ENCODE results near the gene ADGRD2. TPM values are rescaled to one million over a fixed set of nuclear protein-coding genes. Genes with fewer than 3 reads are reported as not detected.
A peak's percentile ranks its signal among the peaks of the same experiment; 100 is the strongest.

The ADGRD2 gene
- total and polyA plus RNA-seq, 5 donors = 0.05 to 0.29 (median 0.15) TPM; not detected in 2

DNA sequence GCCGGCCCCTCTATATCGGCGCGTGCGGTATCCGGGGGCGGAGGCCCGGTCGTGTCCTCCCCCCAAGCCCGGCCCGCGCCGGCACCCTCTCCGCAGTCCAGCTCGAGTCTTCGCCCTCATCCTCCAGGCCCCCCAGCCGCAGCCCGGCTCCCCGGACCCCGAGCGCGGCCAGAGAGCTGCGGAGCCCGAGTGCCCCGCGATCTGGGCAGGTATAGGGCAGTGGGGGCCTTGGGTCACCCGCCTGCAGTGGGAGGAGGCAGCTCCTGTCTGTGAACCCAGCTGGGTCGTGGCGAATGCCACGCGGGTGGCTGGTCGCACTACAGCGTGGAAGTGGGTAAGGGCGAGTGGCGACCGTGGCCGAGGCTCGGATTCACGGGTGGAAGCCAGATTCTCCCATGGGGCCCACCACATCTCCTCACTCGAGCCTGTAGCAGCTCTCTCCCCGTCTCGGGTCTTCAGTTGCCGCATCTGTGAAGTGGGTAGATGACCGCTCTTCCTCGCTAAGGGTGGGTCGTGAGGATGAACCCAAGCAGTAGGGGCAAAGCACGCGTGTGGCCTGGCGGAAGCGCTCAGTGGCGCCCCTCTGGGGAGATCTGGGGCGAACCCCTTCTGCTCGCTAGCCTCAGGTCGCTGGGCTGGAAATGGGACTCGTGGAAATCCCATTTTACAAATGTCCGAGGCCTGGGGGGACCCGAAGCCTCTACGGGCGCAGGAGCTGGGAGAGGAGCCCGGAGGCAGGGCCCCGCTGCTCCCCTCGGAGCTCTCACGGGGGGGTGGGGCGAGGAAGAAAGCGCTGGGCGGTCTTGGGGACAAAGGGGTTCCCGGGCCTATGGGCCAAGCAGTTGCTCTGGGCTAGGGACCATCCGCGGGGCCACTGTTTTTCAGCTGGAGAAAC, 55.0 kb downstream of the ADGRD2 start:
- no peak overlapping the region for H3K27ac ChIP-seq (ENCODE audit: low read length)
- peak overlapping the region; percentile 37 for H3K4me3 ChIP-seq (ENCODE audit: low read length)
- DNase-seq (peak in 2 of 3 donors; percentile 24 to 44), ATAC-seq (no peak)
- H3K4me1 ChIP-seq (ENCODE audit: control insufficient read depth, insufficient read depth, low read length) = no peaks in the 10 kb centered on the region
- no peaks in the 10 kb centered on the region for H3K27me3 ChIP-seq (ENCODE audit: control insufficient read depth, insufficient read depth)
- WGBS = 26% methylated on average over 69 of the region's 69 CpGs
- intact Hi-C loops (cut with DNase I) = no loop called here
- no peaks in the 10 kb centered on the region for H3K9me3 ChIP-seq (ENCODE audit: control insufficient read depth, low read length)

DNA sequence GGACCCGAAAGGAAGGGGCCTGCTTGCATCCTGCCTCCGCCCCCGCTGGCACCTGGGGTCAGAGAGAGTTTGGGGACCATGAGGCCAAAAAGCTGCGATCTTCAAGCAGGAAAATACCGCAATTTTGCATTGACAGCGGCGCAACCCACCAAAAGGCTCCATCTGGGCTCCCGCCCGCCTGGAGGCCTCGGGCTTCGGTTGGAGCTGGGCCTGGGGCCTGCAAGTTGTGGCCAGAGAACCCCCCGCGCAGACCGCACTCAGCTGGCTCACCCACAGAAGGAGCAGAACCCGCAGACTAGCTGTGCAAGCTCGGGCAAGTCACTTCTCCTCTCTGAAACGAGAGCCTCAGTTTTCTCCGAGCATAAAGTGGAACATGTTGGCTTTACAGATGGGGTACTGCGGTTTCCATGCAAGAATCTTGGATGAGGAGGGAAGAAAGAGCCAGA, 55.7 kb downstream of the ADGRD2 start:
- H3K4me3 ChIP-seq (ENCODE audit: low read length) = no peak overlapping the region
- ATAC-seq (no peak), DNase-seq (no peak)
- no peak overlapping the region for H3K27ac ChIP-seq (ENCODE audit: low read length)
- 82% methylated on average over 19 of the region's 19 CpGs for WGBS
- H3K9me3 ChIP-seq (ENCODE audit: control insufficient read depth, low read length) = no peaks in the 10 kb centered on the region
- intact Hi-C loops (cut with DNase I) = no loop called here
- H3K4me1 ChIP-seq (ENCODE audit: control insufficient read depth, insufficient read depth, low read length) = no peaks in the 10 kb centered on the region
- no peaks in the 10 kb centered on the region for H3K27me3 ChIP-seq (ENCODE audit: control insufficient read depth, insufficient read depth)

DNA sequence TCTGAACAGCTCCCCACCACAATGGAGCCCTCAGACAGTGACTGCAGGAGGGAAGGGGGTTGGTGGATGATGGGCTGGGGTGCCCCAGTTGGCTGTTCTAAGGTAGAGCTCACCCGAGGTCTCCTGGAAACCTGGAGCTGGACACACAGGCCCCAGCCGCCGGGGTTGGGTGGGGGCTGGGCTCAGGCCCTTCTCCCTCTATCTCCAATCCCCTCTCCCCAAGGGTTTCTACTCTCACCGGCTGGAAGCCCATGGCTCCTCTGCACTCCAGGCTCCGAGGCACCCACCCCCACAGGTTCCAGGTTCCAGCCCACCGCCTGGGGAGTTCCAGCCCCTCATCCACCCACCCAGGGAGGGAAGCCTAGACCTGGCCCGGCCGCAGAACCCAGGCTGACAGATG, 56.2 kb downstream of the ADGRD2 start:
- WGBS = 85% methylated on average over 8 of the region's 8 CpGs
- no peak overlapping the region for H3K27ac ChIP-seq (ENCODE audit: low read length)
- no peaks in the 10 kb centered on the region for H3K27me3 ChIP-seq (ENCODE audit: control insufficient read depth, insufficient read depth)
- no peaks in the 10 kb centered on the region for H3K4me1 ChIP-seq (ENCODE audit: control insufficient read depth, insufficient read depth, low read length)
- H3K9me3 ChIP-seq (ENCODE audit: control insufficient read depth, low read length) = no peaks in the 10 kb centered on the region
- peak in 1 of 3 donors; percentile 41 for DNase-seq
- no peak overlapping the region for H3K4me3 ChIP-seq (ENCODE audit: low read length)
- ATAC-seq = no peak
- intact Hi-C loops (cut with DNase I) = no loop called here

DNA sequence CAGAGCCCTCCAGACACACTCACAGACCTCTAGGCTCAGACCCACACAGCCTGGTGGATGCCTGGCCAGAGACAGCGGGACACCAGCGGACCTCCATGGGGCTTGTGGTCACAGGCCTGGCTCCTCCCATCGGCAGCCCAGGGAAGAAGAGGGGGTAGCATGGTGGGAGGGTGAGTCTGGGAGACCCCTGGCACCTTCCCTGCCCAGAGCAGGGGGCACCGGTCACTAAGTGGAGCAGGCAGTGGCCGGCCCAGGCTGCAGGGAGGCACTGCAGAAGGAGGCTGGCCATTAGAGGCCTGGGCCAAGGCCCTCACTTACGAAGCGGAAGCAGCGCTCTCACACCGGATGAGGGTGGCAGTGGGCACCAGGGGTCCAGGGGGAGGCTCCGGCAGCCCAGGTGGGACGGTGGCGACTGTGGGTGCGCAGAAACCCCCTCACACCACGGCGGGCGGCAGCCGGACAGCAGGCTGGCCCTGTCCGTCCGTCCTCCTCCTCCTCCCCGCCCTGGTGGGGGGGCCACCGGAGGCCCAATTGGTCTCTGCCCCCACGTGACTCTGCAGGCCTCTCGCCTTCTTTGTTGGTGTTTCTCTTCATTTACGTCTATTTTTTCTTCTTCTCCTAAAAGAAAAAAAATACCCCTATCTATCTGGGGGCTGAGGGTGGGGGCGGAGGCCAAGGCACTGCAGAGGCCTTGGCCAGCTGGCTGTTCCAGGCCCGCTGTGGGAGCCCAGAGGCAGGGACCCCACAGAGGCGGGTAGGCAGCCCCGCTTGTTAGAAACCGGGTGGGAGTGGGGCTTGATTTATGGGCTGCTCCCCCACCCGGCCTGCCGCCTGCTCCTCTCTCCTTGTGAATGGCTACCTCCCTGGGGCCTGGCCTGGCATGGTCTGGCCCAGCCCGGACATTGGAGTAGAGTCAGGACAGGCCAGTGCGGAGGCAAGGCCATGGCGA, 57.0 kb downstream of the ADGRD2 start, which contains the start of gene NR5A1:
TSS of gene NR5A1 (minus strand) at position 469 of the 949 bp plus-strand sequence. CDS start 4,004 bp downstream, outside the sequence.
- ATAC-seq (no peak), DNase-seq (peak in 1 of 3 donors; percentile 55)
- intact Hi-C loops (cut with DNase I) = no loop called here
- H3K27me3 ChIP-seq (ENCODE audit: control insufficient read depth, insufficient read depth) = no peaks in the 10 kb centered on the region
- 95% methylated on average over 34 of the region's 34 CpGs for WGBS
- no peaks in the 10 kb centered on the region for H3K4me1 ChIP-seq (ENCODE audit: control insufficient read depth, insufficient read depth, low read length)
- H3K4me3 ChIP-seq (ENCODE audit: low read length) = no peak within 1 kb of the TSS
- no peak within 1 kb of the TSS for H3K27ac ChIP-seq (ENCODE audit: low read length)
- H3K9me3 ChIP-seq (ENCODE audit: control insufficient read depth, low read length) = no peaks in the 10 kb centered on the region

- ATAC-seq = no peak
- H3K27me3 ChIP-seq (ENCODE audit: control insufficient read depth, insufficient read depth) = no peaks in the 10 kb centered on the region
- DNase-seq = no peak
- no peaks in the 10 kb centered on the region for H3K4me1 ChIP-seq (ENCODE audit: control insufficient read depth, insufficient read depth, low read length)
- intact Hi-C loops (cut with DNase I) = no loop called here
- 86% methylated on average over 11 of the region's 11 CpGs for whole genome bisulfite sequencing
- H3K9me3 ChIP-seq (ENCODE audit: control insufficient read depth, low read length) = no peaks in the 10 kb centered on the region
- no peak overlapping the region for H3K27ac ChIP-seq (ENCODE audit: low read length)
- H3K4me3 ChIP-seq (ENCODE audit: low read length) = no peak overlapping the region
Observed at GRCh38 chr9:124507880-124508423, 57.7 kb downstream of the ADGRD2 start.

GRCh38 chr9:124510650-124511425, 60.6 kb downstream of the ADGRD2 start:
- no peak for ATAC-seq
- Histone ChIP-seq H3K27ac (ENCODE audit: low read length) (no peak overlapping the region), H3K9me3 (ENCODE audit: control insufficient read depth, low read length) (no peaks in the 10 kb centered on the region), H3K27me3 (ENCODE audit: control insufficient read depth, insufficient read depth) (no peaks in the 10 kb centered on the region), H3K4me3 (ENCODE audit: low read length) (no peak overlapping the region), H3K4me1 (ENCODE audit: control insufficient read depth, insufficient read depth, low read length) (peaks cover 2% of the 10 kb centered on the region)
- no peak for DNase-seq
- WGBS = 84% methylated on average over 9 of the region's 9 CpGs
- intact Hi-C loops (cut with DNase I) = no loop called here

DNA sequence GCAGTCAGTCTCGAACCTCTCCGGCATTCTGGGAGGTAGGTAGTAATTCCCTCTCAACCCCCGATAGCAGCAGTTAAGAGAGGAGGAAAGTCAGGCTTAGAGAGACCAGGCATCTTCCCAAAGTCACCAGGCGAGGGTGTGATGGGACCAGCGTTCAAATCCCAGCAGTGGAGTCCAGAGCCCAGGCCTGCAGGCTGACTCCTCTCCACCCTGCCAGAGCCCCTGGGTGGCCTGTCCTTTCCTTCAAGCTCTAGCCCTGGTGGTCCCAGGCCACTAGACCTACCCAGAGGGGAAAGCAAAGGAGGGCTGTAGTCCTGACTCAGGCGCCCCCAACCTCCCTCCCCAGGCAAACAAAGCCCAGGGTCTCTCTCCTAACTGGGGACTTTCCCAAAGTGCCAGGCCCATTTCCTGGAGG, 61.2 kb downstream of the ADGRD2 start:
- Histone ChIP-seq H3K4me1 (ENCODE audit: control insufficient read depth, insufficient read depth, low read length) (peaks cover 2% of the 10 kb centered on the region), H3K27me3 (ENCODE audit: control insufficient read depth, insufficient read depth) (no peaks in the 10 kb centered on the region), H3K9me3 (ENCODE audit: control insufficient read depth, low read length) (no peaks in the 10 kb centered on the region), H3K27ac (ENCODE audit: low read length) (no peak overlapping the region), H3K4me3 (ENCODE audit: low read length) (no peak overlapping the region)
- WGBS = 82% methylated on average over 6 of the region's 6 CpGs
- DNase-seq = no peak
- intact Hi-C loops (cut with DNase I) = no loop called here
- ATAC-seq = no peak

GRCh38 chr9:124511891-124512805, 61.9 kb downstream of the ADGRD2 start:
- Histone ChIP-seq H3K9me3 (ENCODE audit: control insufficient read depth, low read length) (no peaks in the 10 kb centered on the region), H3K4me1 (ENCODE audit: control insufficient read depth, insufficient read depth, low read length) (peaks cover 2% of the 10 kb centered on the region), H3K27ac (ENCODE audit: low read length) (no peak overlapping the region), H3K4me3 (ENCODE audit: low read length) (no peak overlapping the region), H3K27me3 (ENCODE audit: control insufficient read depth, insufficient read depth) (no peaks in the 10 kb centered on the region)
- intact Hi-C loops (cut with DNase I) = no loop called here
- no peak for DNase-seq
- ATAC-seq = peak in 1 of 2 donors; percentile 18
- WGBS = 47% methylated on average over 23 of the region's 23 CpGs

DNA sequence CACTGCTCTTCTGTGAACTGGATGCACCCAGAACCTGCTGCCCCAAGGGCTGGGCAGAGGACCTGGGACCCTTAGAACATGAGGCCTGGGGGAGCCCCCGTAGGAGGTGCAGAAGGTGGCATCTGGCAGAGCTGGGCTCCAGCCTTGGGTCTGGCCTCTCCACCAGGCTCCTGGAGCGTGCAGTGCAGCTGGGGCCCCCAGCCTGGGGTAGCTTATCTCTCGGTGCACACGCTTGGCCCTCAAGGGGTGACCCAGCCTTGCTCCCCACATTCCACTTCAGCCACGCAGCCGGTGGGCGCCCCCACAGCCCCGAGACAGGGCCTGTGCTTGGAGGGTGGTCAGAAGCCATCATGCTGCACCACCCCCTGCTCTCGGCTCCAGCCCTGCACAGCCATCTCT, 62.6 kb downstream of the ADGRD2 start:
- H3K4me3 ChIP-seq (ENCODE audit: low read length) = no peak overlapping the region
- ATAC-seq (peak in 1 of 2 donors; percentile 23), DNase-seq (peak in 1 of 3 donors; percentile 50)
- intact Hi-C loops (cut with DNase I) = no loop called here
- H3K9me3 ChIP-seq (ENCODE audit: control insufficient read depth, low read length) = no peaks in the 10 kb centered on the region
- no peak overlapping the region for H3K27ac ChIP-seq (ENCODE audit: low read length)
- H3K27me3 ChIP-seq (ENCODE audit: control insufficient read depth, insufficient read depth) = no peaks in the 10 kb centered on the region
- 70% methylated on average over 9 of the region's 9 CpGs for WGBS
- peaks cover 2% of the 10 kb centered on the region for H3K4me1 ChIP-seq (ENCODE audit: control insufficient read depth, insufficient read depth, low read length)

Measured in right cardiac atrium (tissue), 5 donors.